HCT116 (cell line): ENCODE measurements around the gene SH3GL2.

Experiments
- EZH2 ChIP-seq: fragments of 200-600 bp; sonication (generic); IDR thresholded peaks from 2 replicates; pipeline ENCODE4 v1.6.1; 2017; ENCODE audit warnings: antibody characterized with exemption, mixed run types
- REST ChIP-seq: IDR thresholded peaks from 2 replicates; pipeline ENCODE4 v1.6.1; 2012; ENCODE audit warnings: low read depth
- YY1 ChIP-seq: IDR thresholded peaks from 2 replicates; pipeline ENCODE4 v1.6.1; 2011; ENCODE audit warnings: low read length, low read depth, moderate library complexity, mild to moderate bottlenecking; ENCODE audit not compliant: insufficient replicate concordance; ENCODE audit errors: extremely low read depth
- TF ChIP-seq, protein P1 (sequence below), 3 experiments: fragments of 200-600 bp in 1 of 3; sonication (generic) in 1 of 3; IDR thresholded peaks in 2 of 3; conservative IDR thresholded peaks in 1 of 3; 2 replicates each; pipeline ENCODE4 v1.5.1; 2012 to 2017; ENCODE audit warnings: low read depth in 2 of 3, low read length in 2 of 3, antibody characterized with exemption in 1 of 3, borderline replicate concordance in 1 of 3, control low read depth in 1 of 3, mild to moderate bottlenecking in 1 of 3, mixed read lengths in 1 of 3, mixed run types in 1 of 3, moderate library complexity in 1 of 3; ENCODE audit not compliant: insufficient read depth in 1 of 3
- TF ChIP-seq, protein P2 (sequence below): IDR thresholded peaks from 2 replicates; pipeline ENCODE4 v1.6.1; 2012

DNA sequence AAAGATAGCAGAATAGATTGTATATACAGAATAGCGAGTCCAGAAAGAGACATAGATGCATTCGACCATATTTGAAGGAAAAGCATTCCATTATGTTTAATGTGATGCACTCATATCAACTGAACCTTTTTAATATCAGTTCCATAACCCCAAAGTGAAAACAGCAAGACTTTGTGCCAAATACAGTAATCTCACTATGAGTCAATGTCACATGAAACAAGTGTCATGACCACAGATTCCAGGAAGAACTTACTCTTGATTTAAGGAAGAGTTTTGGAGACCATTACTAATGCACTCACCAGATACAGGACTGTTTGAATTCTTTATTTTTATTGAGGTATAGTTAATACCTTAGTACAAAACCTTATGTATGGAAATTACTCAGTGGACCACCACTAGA, 220.5 kb downstream of the SH3GL2 start:
- TF ChIP-seq, protein P1, sequence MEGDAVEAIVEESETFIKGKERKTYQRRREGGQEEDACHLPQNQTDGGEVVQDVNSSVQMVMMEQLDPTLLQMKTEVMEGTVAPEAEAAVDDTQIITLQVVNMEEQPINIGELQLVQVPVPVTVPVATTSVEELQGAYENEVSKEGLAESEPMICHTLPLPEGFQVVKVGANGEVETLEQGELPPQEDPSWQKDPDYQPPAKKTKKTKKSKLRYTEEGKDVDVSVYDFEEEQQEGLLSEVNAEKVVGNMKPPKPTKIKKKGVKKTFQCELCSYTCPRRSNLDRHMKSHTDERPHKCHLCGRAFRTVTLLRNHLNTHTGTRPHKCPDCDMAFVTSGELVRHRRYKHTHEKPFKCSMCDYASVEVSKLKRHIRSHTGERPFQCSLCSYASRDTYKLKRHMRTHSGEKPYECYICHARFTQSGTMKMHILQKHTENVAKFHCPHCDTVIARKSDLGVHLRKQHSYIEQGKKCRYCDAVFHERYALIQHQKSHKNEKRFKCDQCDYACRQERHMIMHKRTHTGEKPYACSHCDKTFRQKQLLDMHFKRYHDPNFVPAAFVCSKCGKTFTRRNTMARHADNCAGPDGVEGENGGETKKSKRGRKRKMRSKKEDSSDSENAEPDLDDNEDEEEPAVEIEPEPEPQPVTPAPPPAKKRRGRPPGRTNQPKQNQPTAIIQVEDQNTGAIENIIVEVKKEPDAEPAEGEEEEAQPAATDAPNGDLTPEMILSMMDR (IDR thresholded peaks at IDR 0.05 in 2 of 3, conservative IDR thresholded peaks at IDR 0.05 in 1 of 3; ENCODE audit: borderline replicate concordance in 1 of 3, insufficient read depth in 1 of 3, low read depth in 2 of 3, low read length in 2 of 3), result no peak
- TF ChIP-seq EZH2 (no peak), REST (no peak), YY1 (no peak)
- TF ChIP-seq, protein P2, sequence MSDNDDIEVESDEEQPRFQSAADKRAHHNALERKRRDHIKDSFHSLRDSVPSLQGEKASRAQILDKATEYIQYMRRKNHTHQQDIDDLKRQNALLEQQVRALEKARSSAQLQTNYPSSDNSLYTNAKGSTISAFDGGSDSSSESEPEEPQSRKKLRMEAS, result no peak
